Measurements from ENCODE around the gene SSR4.

SSR4 gene

DNA sequence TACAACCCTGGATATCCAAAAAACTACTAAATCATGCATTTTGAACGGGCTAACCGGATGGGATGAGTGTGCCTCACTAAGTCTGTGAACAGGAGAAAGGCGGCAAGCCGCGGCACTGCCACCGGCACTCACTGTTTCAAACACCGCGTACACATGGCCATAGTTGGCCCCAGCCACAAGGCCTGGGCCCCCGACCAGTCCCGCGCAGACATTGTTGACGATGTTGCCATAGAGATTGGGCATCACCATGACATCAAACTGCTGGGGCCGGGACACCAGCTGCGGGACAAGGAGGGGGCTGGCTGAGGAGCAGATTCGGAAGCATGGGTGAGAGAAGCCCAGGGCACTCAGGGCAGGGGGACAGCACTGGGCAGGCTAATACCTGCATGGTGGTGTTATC is 7.8 kb upstream of the SSR4 start:
- no peak overlapping the region for H3K4me3 ChIP-seq (ENCODE audit: low read length)
- H3K27me3 ChIP-seq (replicated peaks; ENCODE audit: insufficient read depth, low read length): no peaks in the 10 kb centered on the region
- TF ChIP-seq, protein P1, sequence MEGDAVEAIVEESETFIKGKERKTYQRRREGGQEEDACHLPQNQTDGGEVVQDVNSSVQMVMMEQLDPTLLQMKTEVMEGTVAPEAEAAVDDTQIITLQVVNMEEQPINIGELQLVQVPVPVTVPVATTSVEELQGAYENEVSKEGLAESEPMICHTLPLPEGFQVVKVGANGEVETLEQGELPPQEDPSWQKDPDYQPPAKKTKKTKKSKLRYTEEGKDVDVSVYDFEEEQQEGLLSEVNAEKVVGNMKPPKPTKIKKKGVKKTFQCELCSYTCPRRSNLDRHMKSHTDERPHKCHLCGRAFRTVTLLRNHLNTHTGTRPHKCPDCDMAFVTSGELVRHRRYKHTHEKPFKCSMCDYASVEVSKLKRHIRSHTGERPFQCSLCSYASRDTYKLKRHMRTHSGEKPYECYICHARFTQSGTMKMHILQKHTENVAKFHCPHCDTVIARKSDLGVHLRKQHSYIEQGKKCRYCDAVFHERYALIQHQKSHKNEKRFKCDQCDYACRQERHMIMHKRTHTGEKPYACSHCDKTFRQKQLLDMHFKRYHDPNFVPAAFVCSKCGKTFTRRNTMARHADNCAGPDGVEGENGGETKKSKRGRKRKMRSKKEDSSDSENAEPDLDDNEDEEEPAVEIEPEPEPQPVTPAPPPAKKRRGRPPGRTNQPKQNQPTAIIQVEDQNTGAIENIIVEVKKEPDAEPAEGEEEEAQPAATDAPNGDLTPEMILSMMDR (IDR thresholded peaks at IDR 0.05; ENCODE audit: low read length): no peak
- TF ChIP-seq EZH2 (optimal IDR thresholded peaks at IDR 0.05; ENCODE audit: low read depth, low read length): no peak
- no peak for TF ChIP-seq EZH2phosphoT487 (IDR thresholded peaks at IDR 0.05; ENCODE audit: low read length)
- H2AFZ ChIP-seq (ENCODE audit: low read length): no peak overlapping the region
- DNase-seq: no peak
- H3K9me2 ChIP-seq (replicated peaks; ENCODE audit: insufficient read depth, low read length): no peaks in the 10 kb centered on the region
- H4K20me1 ChIP-seq (ENCODE audit: insufficient read depth, low read length): no peaks in the 10 kb centered on the region
- H3K9me3 ChIP-seq (replicated peaks; ENCODE audit: insufficient read depth, low read length): no peaks in the 10 kb centered on the region
- peaks cover 8% of the 10 kb centered on the region for H3K79me2 ChIP-seq (ENCODE audit: low read length)
- no peaks in the 10 kb centered on the region for H3F3A ChIP-seq (ENCODE audit: insufficient read depth, low read length)
- H3K4me1 ChIP-seq (ENCODE audit: low read length): no peaks in the 10 kb centered on the region
- H3K27ac ChIP-seq (ENCODE audit: low read length): no peak overlapping the region
- H3K36me3 ChIP-seq (replicated peaks; ENCODE audit: insufficient read depth, low read length): no peaks in the 10 kb centered on the region
- no peak overlapping the region for H3K9ac ChIP-seq (ENCODE audit: low read length)
- no peak overlapping the region for H3K4me2 ChIP-seq (ENCODE audit: low read depth, low read length)

- Histone ChIP-seq H3K4me3 (ENCODE audit: low read length) (no peak overlapping the region), H3K27me3 (replicated peaks; ENCODE audit: insufficient read depth, low read length) (no peaks in the 10 kb centered on the region), H3K9me3 (replicated peaks; ENCODE audit: insufficient read depth, low read length) (no peaks in the 10 kb centered on the region), H3K27ac (ENCODE audit: low read length) (no peak overlapping the region), H3K36me3 (replicated peaks; ENCODE audit: insufficient read depth, low read length) (no peaks in the 10 kb centered on the region), H2AFZ (ENCODE audit: low read length) (no peak overlapping the region), H3K4me2 (ENCODE audit: low read depth, low read length) (no peak overlapping the region), H3F3A (ENCODE audit: insufficient read depth, low read length) (no peaks in the 10 kb centered on the region), H3K79me2 (ENCODE audit: low read length) (peaks cover 33% of the 10 kb centered on the region), H3K4me1 (ENCODE audit: low read length) (0 out of 2 replicates have a peak, but pooled peaks cover 6% of the 10 kb centered on the region), H3K9me2 (replicated peaks; ENCODE audit: insufficient read depth, low read length) (no peaks in the 10 kb centered on the region), H4K20me1 (ENCODE audit: insufficient read depth, low read length) (no peaks in the 10 kb centered on the region), H3K9ac (ENCODE audit: low read length) (no peak overlapping the region)
- no peak for TF ChIP-seq EZH2 (optimal IDR thresholded peaks at IDR 0.05; ENCODE audit: low read depth, low read length)
- no peak for TF ChIP-seq EZH2phosphoT487 (IDR thresholded peaks at IDR 0.05; ENCODE audit: low read length)
- TF ChIP-seq, protein P1 (IDR thresholded peaks at IDR 0.05; ENCODE audit: low read length): no peak
- no peak for DNase-seq
Measured at GRCh38 chrX:153789654-153790053, 4.8 kb upstream of the SSR4 start.

GRCh38 chrX:153791104-153791852 is 3.2 kb upstream of the SSR4 start:
- Histone ChIP-seq H3K36me3 (replicated peaks; ENCODE audit: insufficient read depth, low read length) (no peaks in the 10 kb centered on the region), H3K27me3 (replicated peaks; ENCODE audit: insufficient read depth, low read length) (no peaks in the 10 kb centered on the region), H3F3A (ENCODE audit: insufficient read depth, low read length) (no peaks in the 10 kb centered on the region), H3K27ac (ENCODE audit: low read length) (no peak overlapping the region), H3K4me1 (ENCODE audit: low read length) (0 out of 2 replicates have a peak, but pooled peaks cover 6% of the 10 kb centered on the region), H3K9me2 (replicated peaks; ENCODE audit: insufficient read depth, low read length) (no peaks in the 10 kb centered on the region), H3K79me2 (ENCODE audit: low read length) (peaks cover 49% of the 10 kb centered on the region), H3K4me2 (ENCODE audit: low read depth, low read length) (no peak overlapping the region), H3K9ac (ENCODE audit: low read length) (no peak overlapping the region), H3K9me3 (replicated peaks; ENCODE audit: insufficient read depth, low read length) (no peaks in the 10 kb centered on the region), H2AFZ (ENCODE audit: low read length) (no peak overlapping the region), H4K20me1 (ENCODE audit: insufficient read depth, low read length) (no peaks in the 10 kb centered on the region), H3K4me3 (ENCODE audit: low read length) (no peak overlapping the region)
- TF ChIP-seq, protein P1 (IDR thresholded peaks at IDR 0.05; ENCODE audit: low read length): no peak
- TF ChIP-seq EZH2phosphoT487 (IDR thresholded peaks at IDR 0.05; ENCODE audit: low read length) (no peak), EZH2 (optimal IDR thresholded peaks at IDR 0.05; ENCODE audit: low read depth, low read length) (no peak)
- no peak for DNase-seq
